ENCODE measurements around the gene NCMAP.

Gene NCMAP

GRCh38 chr1:24657781-24658180 lies 101.9 kb downstream of the NCMAP start:
- H3K9me3 ChIP-seq (ENCODE audit: low read length) = no peaks in the 10 kb centered on the region
- no peaks in the 10 kb centered on the region for H3K4me1 ChIP-seq (ENCODE audit: insufficient read depth, low read length)
- H3K4me3 ChIP-seq (ENCODE audit: low read depth in 1 of 2, low read length in 2 of 2) = no peak overlapping the region
- no peak overlapping the region for H3K9ac ChIP-seq (ENCODE audit: low read length)
- peaks cover 85% of the 10 kb centered on the region for H3K36me3 ChIP-seq (ENCODE audit: insufficient read depth, low read length)
- H3K27me3 ChIP-seq (ENCODE audit: control insufficient read depth in 1 of 2, insufficient read depth in 2 of 2, low read length in 2 of 2) = no peaks in the 10 kb centered on the region
- H3K27ac ChIP-seq (ENCODE audit: low read depth, low read length) = no peak overlapping the region
